AG04449 (cell line): ENCODE results near the gene KYAT1.
A peak's percentile ranks its signal among the peaks of the same experiment; 100 is the strongest.

Experiments used
- CTCF ChIA-PET: fragments of 350-600 bp; formaldehyde crosslinking; extraction: SDS; loops from one replicate; lab custom pipeline; 2021; ENCODE audit warnings: antibody characterized with exemption; lab: Yijun Ruan, JAX
- POLR2A ChIA-PET: fragments of 400-600, 350-600 bp; formaldehyde crosslinking; extraction: SDS; loops from one replicate; lab custom pipeline; 2020; ENCODE audit warnings: antibody characterized with exemption, inconsistent platforms; lab: Yijun Ruan, JAX
- DNase-seq: peaks from one replicate; pipeline ENCODE4 v3.0.0-alpha.2; 2010; ENCODE audit warnings: low read depth, low spot score
- H3K4me3 ChIP-seq: 2 replicates; pipeline ENCODE4 v1.5.1; 2011; ENCODE audit warnings: low read depth, mild to moderate bottlenecking, control low read depth, low read length
- TF ChIP-seq, protein P1 (sequence below): IDR thresholded peaks from one replicate; pipeline ENCODE4 v1.5.1; 2011; ENCODE audit warnings: mild to moderate bottlenecking, moderate library complexity, low read length, control low read depth, inconsistent platforms; ENCODE audit not compliant: insufficient read depth; ENCODE audit errors: missing control alignments

The KYAT1 gene

DNA sequence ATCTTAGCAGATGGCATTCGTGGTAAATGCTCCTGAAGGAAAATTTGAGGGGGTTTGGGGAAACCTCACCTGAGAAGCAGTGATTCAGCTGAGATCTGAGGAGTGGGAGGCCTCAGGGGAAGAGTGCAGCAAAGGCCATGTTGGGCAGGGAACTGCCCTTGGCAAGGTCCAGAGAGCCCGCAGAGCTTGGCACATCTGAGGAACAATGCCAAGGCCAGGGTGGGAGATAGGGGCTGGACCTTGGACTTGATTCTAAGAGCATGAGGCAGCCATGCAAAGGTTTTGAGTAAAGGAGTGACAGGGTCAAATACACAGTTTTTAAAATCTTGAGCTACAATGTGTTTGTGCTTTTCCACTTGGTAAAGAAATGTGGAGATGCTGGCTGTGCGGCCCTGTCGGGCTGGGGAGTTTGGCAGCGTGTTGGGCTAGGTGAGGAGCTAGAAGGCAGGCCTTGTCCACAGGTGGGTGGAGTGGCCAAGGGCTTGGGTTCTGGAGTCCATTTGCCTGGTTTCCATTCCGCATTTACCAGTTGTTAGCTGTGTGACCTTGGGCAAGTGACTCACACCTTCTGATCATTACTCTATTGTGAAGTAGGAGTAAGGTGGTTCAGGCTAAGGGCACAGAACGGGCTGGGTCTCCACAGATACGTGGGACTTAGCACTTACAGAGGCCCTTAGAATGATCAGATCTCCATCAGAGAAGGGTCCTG is 88.6 kb downstream of the KYAT1 start:
- ChIA-PET CTCF (interaction anchor here (1.0 to 2.5 kb wide), 3 partner anchors 22 to 60 kb away, joined by 3 to 11 read pairs (median 4); partner anchors contain the start of genes ENDOG and ZER1), POLR2A (no interaction called here)
- H3K4me3 ChIP-seq: no peak overlapping the region
- DNase-seq: no peak
- TF ChIP-seq, protein P1, sequence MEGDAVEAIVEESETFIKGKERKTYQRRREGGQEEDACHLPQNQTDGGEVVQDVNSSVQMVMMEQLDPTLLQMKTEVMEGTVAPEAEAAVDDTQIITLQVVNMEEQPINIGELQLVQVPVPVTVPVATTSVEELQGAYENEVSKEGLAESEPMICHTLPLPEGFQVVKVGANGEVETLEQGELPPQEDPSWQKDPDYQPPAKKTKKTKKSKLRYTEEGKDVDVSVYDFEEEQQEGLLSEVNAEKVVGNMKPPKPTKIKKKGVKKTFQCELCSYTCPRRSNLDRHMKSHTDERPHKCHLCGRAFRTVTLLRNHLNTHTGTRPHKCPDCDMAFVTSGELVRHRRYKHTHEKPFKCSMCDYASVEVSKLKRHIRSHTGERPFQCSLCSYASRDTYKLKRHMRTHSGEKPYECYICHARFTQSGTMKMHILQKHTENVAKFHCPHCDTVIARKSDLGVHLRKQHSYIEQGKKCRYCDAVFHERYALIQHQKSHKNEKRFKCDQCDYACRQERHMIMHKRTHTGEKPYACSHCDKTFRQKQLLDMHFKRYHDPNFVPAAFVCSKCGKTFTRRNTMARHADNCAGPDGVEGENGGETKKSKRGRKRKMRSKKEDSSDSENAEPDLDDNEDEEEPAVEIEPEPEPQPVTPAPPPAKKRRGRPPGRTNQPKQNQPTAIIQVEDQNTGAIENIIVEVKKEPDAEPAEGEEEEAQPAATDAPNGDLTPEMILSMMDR: no peak

DNA sequence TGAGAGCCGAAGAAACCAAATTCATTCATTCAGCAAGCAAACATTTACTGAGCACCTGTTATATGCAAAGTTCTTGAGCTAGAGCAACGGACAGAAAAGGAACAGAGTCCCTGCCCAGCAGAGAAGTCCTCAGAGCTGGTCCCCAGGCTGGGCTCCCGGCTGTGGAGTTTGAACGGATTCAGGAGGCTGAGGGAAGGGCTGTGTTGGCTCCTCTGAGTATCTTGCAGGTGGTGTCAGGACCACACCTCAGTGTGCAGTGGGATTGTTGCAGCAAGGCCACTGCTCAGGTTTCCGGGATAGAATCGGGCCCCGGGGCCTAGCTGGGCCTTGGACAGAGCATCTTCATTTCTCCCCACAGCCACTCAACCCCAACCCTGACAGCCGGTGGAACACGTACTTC is 89.6 kb downstream of the KYAT1 start:
- H3K4me3 ChIP-seq: no peak overlapping the region
- POLR2A ChIA-PET: no interaction called here
- DNase-seq: no peak
- CTCF ChIA-PET: interaction anchor here (0.8 to 2.5 kb wide), 3 partner anchors 10 to 26 kb away, joined by 3 to 11 read pairs (median 4); partner anchors contain the start of gene ENDOG
- TF ChIP-seq, protein P1: no peak

DNA sequence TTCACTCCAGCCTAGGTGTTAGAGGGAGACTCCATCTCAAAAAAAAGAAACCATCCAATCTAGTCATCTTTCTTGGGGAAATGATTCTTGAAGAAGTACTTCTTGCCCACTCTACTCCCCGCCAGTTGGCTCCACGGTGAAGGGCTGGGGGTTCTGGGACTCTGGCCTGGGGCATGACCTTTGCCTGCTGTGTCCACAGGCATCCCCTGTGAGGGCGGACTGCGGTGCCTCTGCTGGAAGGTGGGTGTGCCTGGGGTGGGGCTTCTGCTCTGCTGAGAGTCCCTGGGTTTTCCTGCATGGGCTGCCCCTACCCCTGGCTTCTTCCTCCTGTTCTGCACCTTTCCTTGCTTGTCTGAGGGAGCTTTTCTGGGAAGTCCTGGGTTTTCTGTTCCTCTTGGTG is 91.2 kb downstream of the KYAT1 start:
- POLR2A ChIA-PET: no interaction called here
- H3K4me3 ChIP-seq: no peak overlapping the region
- CTCF ChIA-PET: interaction anchor here (0.9 to 1.5 kb wide), 2 partner anchors 27 to 29 kb away, joined by 4 to 5 read pairs; no protein-coding TSS in a partner anchor
- no peak for DNase-seq
- TF ChIP-seq, protein P1: no peak

DNA sequence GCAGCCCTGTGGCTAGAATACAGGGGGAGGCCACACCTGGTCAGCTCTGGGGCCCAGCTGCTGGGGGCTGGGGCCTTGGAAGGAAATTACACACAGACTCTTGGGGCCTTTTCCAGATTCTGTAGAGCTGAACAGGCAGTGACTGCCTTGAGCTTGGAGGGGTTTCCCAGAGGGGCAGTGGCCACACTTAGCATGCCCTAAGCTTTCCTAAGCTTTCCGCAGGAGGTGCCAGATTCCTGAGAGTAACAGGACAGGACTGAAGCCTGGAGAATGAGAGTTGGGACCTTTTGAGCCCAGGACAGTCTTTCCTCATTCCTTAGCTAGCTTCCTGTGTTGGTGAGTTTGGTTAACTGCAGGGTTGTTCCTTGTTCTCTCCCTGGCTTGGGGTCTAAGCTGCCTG is 93.3 kb downstream of the KYAT1 start:
- ChIA-PET CTCF (interaction anchor here (1.4 to 2.4 kb wide), 5 partner anchors 12 to 154 kb away, joined by 6 to 15 read pairs (median 7); partner anchors contain the start of genes ENDOG and ZER1), POLR2A (interaction anchor here (1.1 to 1.7 kb wide), 3 partner anchors 17 to 153 kb away, joined by 3 to 4 read pairs (median 3); no protein-coding TSS in a partner anchor)
- TF ChIP-seq, protein P1: no peak
- H3K4me3 ChIP-seq: peak overlapping the region; percentile 99
- DNase-seq: no peak

DNA sequence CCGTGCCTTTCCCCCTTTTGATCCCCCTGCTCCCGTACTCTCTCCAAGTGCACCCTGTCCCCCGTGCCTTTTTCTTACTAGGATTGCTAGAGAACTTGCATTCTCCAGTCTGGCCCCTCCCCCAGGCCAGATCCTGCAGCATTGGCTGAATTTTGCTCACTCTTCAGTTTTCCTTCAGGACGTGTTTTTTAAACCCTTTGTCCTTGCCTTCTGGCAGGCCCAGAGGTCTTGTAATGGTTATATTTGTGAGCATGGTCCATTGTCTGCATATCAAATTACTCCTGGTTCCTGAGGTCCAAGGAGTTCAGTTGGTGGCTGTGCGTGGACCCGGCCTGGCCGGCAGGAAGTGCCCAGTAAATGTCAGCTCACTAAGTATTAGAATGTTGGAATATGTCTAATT is 94.1 kb downstream of the KYAT1 start:
- H3K4me3 ChIP-seq: peak overlapping the region; percentile 99
- ChIA-PET POLR2A (interaction anchor here (1.4 to 1.7 kb wide), 2 partner anchors 17 to 25 kb away, joined by 3 read pairs; no protein-coding TSS in a partner anchor), CTCF (interaction anchor here (1.7 to 2.4 kb wide), 3 partner anchors 13 to 31 kb away, joined by 6 to 15 read pairs (median 6); partner anchors contain the start of genes ENDOG and ZER1)
- no peak for DNase-seq
- TF ChIP-seq, protein P1: no peak

DNA sequence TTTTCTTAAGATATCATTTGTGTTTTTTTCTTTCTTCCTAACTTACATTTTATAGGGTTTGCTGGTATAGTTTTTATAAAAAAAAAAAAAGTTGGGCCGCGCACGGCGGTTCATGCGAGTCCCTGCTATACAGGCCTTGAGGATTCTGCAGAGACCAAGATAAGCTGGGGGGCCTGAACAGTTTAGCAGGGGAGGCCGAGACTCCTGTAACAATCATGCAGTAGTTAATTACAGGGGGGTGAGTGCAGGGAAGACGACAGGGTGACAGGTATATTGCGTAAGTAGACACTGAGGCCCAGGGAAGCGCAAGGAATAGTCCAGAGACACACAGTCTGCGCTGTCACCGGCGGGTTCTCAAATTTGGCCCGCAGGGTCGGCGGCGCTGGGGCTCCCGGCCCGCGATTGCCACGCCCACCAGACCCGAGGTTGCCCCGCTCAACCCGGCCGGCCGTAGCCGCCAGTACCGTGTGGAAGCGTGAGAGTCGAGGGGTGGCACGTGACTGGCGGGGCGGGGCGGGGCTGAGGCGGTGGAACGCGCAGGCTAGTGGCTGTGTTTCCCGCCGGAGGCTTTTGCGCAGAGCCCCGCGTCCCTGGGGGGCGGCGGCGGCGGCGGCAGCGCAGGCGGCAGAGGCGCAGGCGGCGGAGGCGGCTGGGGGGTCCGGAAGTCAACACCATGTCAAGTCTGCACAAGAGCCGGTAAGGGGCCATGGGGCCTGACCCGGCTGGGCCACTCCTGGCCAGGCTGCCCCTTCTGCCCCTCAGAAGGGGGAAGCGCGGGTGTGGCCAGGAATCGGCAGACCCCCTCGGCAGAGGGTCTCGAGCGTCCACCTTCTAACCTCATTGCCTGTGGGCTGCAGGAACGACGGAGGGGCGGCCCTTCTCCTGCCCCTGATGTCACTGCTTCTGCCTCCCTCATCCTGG is 94.8 kb downstream of the KYAT1 start, which contains the start of gene TBC1D13:
Gene TBC1D13, plus strand, starts transcription at position 573 of the 921 bp plus-strand sequence. Its CDS starts 101 bp downstream, at position 674.
- DNase-seq: no peak
- H3K4me3 ChIP-seq: peak within 1 kb of the TSS; percentile 99
- ChIA-PET CTCF (interaction anchor here (0.9 kb wide), 1 partner anchor 9 kb away, joined by 3 read pairs; no protein-coding TSS in a partner anchor), POLR2A (no interaction called here)
- TF ChIP-seq, protein P1: no peak
